MM.1S (cell line): ENCODE results near the gene TTYH1.

ENCODE experiments used
- DNase-seq: peaks from one replicate; pipeline ENCODE4 v3.0.0-alpha.2; 2015
- H2AFZ ChIP-seq: fragments of 300-600 bp; sonication (generic); 2 replicates; pipeline ENCODE4 v1.6.0; 2016; ENCODE audit warnings: antibody characterized with exemption, low read length
- H3F3A ChIP-seq: fragments of 300-600 bp; sonication (generic); 2 replicates; pipeline ENCODE4 v1.6.1; 2016; ENCODE audit warnings: mild to moderate bottlenecking, antibody characterized with exemption, low read length, moderate library complexity, mixed read lengths; ENCODE audit not compliant: insufficient read depth
- H3K27ac ChIP-seq: fragments of 300-600 bp; sonication (generic); 2 replicates; pipeline ENCODE4 v1.5.1; 2016; ENCODE audit warnings: mild to moderate bottlenecking, low read length
- H3K27me3 ChIP-seq: fragments of 300-600 bp; sonication (generic); replicated peaks from 2 replicates; pipeline ENCODE4 v1.6.0; 2016; ENCODE audit warnings: low read length; ENCODE audit not compliant: insufficient read depth
- H3K36me3 ChIP-seq: fragments of 300-600 bp; sonication (generic); replicated peaks from 2 replicates; pipeline ENCODE4 v1.6.1; 2016; ENCODE audit warnings: mild to moderate bottlenecking, low read length, mixed read lengths; ENCODE audit not compliant: insufficient read depth
- H3K4me1 ChIP-seq: fragments of 300-600 bp; sonication (generic); 2 replicates; pipeline ENCODE4 v1.6.1; 2016; ENCODE audit warnings: low read length, mixed read lengths
- H3K4me2 ChIP-seq: fragments of 300-600 bp; sonication (generic); 2 replicates; pipeline ENCODE4 v1.6.0; 2016; ENCODE audit warnings: low read depth, low read length
- H3K4me3 ChIP-seq: fragments of 300-600 bp; sonication (generic); 2 replicates; pipeline ENCODE4 v1.5.1; 2016; ENCODE audit warnings: low read length, mixed read lengths
- H3K79me2 ChIP-seq: fragments of 300-600 bp; sonication (generic); 2 replicates; pipeline ENCODE4 v1.6.1; 2016; ENCODE audit warnings: mixed run types, low read length, mixed read lengths
- H3K9ac ChIP-seq: fragments of 300-600 bp; sonication (generic); 2 replicates; pipeline ENCODE4 v1.6.1; 2016; ENCODE audit warnings: low read length, mixed read lengths
- H3K9me2 ChIP-seq: fragments of 300-600 bp; sonication (generic); replicated peaks from 2 replicates; pipeline ENCODE4 v1.6.1; 2016; ENCODE audit warnings: mild to moderate bottlenecking, low read length, mixed read lengths; ENCODE audit not compliant: insufficient read depth
- H3K9me3 ChIP-seq: fragments of 300-600 bp; sonication (generic); replicated peaks from 2 replicates; pipeline ENCODE4 v1.6.1; 2016; ENCODE audit warnings: mild to moderate bottlenecking, low read length, mixed read lengths; ENCODE audit not compliant: insufficient read depth
- H4K20me1 ChIP-seq: fragments of 300-600 bp; sonication (generic); 2 replicates; pipeline ENCODE4 v1.6.1; 2016; ENCODE audit warnings: mild to moderate bottlenecking, low read length, moderate library complexity, mixed read lengths; ENCODE audit not compliant: insufficient read depth
- CTCF ChIP-seq: fragments of 300-600 bp; sonication (generic); IDR thresholded peaks from 2 replicates; pipeline ENCODE4 v1.5.1; 2016; ENCODE audit warnings: antibody characterized with exemption, low read length, mixed read lengths
- EZH2 ChIP-seq: fragments of 300-600 bp; sonication (generic); optimal IDR thresholded peaks from 2 replicates; pipeline ENCODE3; 2017; ENCODE audit warnings: low read depth, mild to moderate bottlenecking, antibody characterized with exemption, low read length, mixed read lengths
- EZH2phosphoT487 ChIP-seq: fragments of 300-600 bp; sonication (generic); IDR thresholded peaks from 2 replicates; pipeline ENCODE4 v1.6.1; 2018; ENCODE audit warnings: antibody characterized with exemption, low read length

The TTYH1 gene

GRCh38 chr19:54414156-54414555, 1.1 kb upstream of the TTYH1 start:
- Histone ChIP-seq H3F3A (no peaks in the 10 kb centered on the region), H3K79me2 (no peaks in the 10 kb centered on the region), H3K36me3 (no peaks in the 10 kb centered on the region), H3K9me2 (no peaks in the 10 kb centered on the region), H3K9ac (no peak overlapping the region), H3K9me3 (no peaks in the 10 kb centered on the region), H3K4me3 (no peak overlapping the region), H2AFZ (no peak overlapping the region), H3K27ac (no peak overlapping the region), H3K4me1 (no peaks in the 10 kb centered on the region), H3K4me2 (no peak overlapping the region), H4K20me1 (no peaks in the 10 kb centered on the region), H3K27me3 (peaks cover 46% of the 10 kb centered on the region)
- DNase-seq: no peak
- TF ChIP-seq EZH2phosphoT487: no peak
- TF ChIP-seq EZH2: no peak
- TF ChIP-seq CTCF: no peak

GRCh38 chr19:54415901-54416673, 823 bp downstream of the TTYH1 start:
- Histone ChIP-seq H3K9ac (no peak overlapping the region), H3K36me3 (no peaks in the 10 kb centered on the region), H3K27me3 (peaks cover 57% of the 10 kb centered on the region), H2AFZ (no peak overlapping the region), H3K79me2 (no peaks in the 10 kb centered on the region), H3F3A (no peaks in the 10 kb centered on the region), H3K9me3 (no peaks in the 10 kb centered on the region), H3K4me3 (no peak overlapping the region), H3K9me2 (no peaks in the 10 kb centered on the region), H4K20me1 (no peaks in the 10 kb centered on the region), H3K27ac (no peak overlapping the region), H3K4me1 (no peaks in the 10 kb centered on the region), H3K4me2 (no peak overlapping the region)
- DNase-seq: no peak
- no peak for TF ChIP-seq CTCF
- TF ChIP-seq EZH2phosphoT487: no peak
- no peak for TF ChIP-seq EZH2

GRCh38 chr19:54416695-54417491, 1.6 kb downstream of the TTYH1 start:
- Histone ChIP-seq H3K4me3 (no peak overlapping the region), H3F3A (no peaks in the 10 kb centered on the region), H2AFZ (no peak overlapping the region), H3K9ac (no peak overlapping the region), H3K9me3 (no peaks in the 10 kb centered on the region), H3K36me3 (no peaks in the 10 kb centered on the region), H3K27me3 (peaks cover 65% of the 10 kb centered on the region), H3K4me1 (no peaks in the 10 kb centered on the region), H3K79me2 (no peaks in the 10 kb centered on the region), H4K20me1 (no peaks in the 10 kb centered on the region), H3K4me2 (no peak overlapping the region), H3K27ac (no peak overlapping the region), H3K9me2 (no peaks in the 10 kb centered on the region)
- DNase-seq: no peak
- TF ChIP-seq EZH2 (no peak), CTCF (no peak), EZH2phosphoT487 (no peak)
